GM12878 (cell line): ENCODE data around the gene MKX. TPM values are rescaled to one million over a fixed set of nuclear protein-coding genes. Genes with fewer than 3 reads are reported as not detected.

Source experiments
- ATAC-seq: fragments of 200-7000 bp; cut with Tn5 transposase; 3 replicates; pipeline ENCODE4 v1.9.1; 2020; ENCODE audit warnings: mild to moderate bottlenecking, moderate library complexity
- BruUV-seq: library from RNA; stranded (reverse); fragments of 400-500 nt; replicated peaks from 2 replicates; lab custom pipeline; 2021; lab: Mats Ljungman, UMichigan
- CTCF ChIA-PET: fragments of 300-600 bp; sonication (Branson Sonifier 250); formaldehyde crosslinking; extraction: SDS; loops from one replicate; lab custom pipeline; 2021; ENCODE audit warnings: inconsistent platforms; lab: Yijun Ruan, JAX
- POLR2A ChIA-PET: fragments of 350-600 bp; formaldehyde crosslinking; extraction: SDS; loops from one replicate; lab custom pipeline; 2021; ENCODE audit warnings: inconsistent platforms; lab: Charles Lee
- RAD21 ChIA-PET: fragments of 300-600 bp; sonication (Branson Sonifier 250); formaldehyde crosslinking; loops from one replicate; lab custom pipeline; 2023; ENCODE audit warnings: antibody characterized with exemption; ENCODE audit not compliant: unreplicated experiment; lab: Charles Lee
- SMC1A ChIA-PET: fragments of 300-600 bp; sonication (Branson Sonifier 250); formaldehyde crosslinking; loops from one replicate; lab custom pipeline; 2023; ENCODE audit not compliant: unreplicated experiment, uncharacterized antibody; lab: Charles Lee
- DNase-seq: peaks from one replicate; pipeline ENCODE4 v3.0.0-alpha.2; 2011; ENCODE audit warnings: low read depth, low spot score
- FAIRE-seq: peaks from 3 replicates; lab custom pipeline; 2011; peaks lifted over from hg19 to GRCh38; lab: Jason Lieb, UNC
- H2AFZ ChIP-seq: 2 replicates; pipeline ENCODE4 v1.6.0; 2011; ENCODE audit warnings: low read depth, low read length, control low read depth; ENCODE audit not compliant: control insufficient read depth
- H3K27ac ChIP-seq: 2 replicates; pipeline ENCODE4 v1.5.1; 2011; ENCODE audit warnings: control low read depth; ENCODE audit not compliant: control insufficient read depth, insufficient read depth
- H3K27me3 ChIP-seq, 2 experiments: replicated peaks in 1 of 2; 2 replicates each; pipeline versions ENCODE4 v1.6.0 to v1.6.1; 2011; ENCODE audit warnings: low read length in 1 of 2; ENCODE audit not compliant: control insufficient read depth in 2 of 2, insufficient read depth in 2 of 2
- H3K36me3 ChIP-seq, 2 experiments: 2 replicates each; pipeline ENCODE4 v1.5.1; 2011; ENCODE audit warnings: low read length in 1 of 2; ENCODE audit not compliant: control insufficient read depth in 2 of 2, insufficient read depth in 2 of 2
- H3K4me1 ChIP-seq: 2 replicates; pipeline ENCODE4 v1.6.1; 2011; ENCODE audit warnings: mild to moderate bottlenecking, low read length, moderate library complexity, mixed read lengths; ENCODE audit not compliant: control insufficient read depth, insufficient read depth
- H3K4me2 ChIP-seq: 2 replicates; pipeline ENCODE4 v1.6.0; 2011; ENCODE audit warnings: control low read depth; ENCODE audit not compliant: control insufficient read depth, insufficient read depth
- H3K4me3 ChIP-seq: fragments of 200-600 bp; sonication (generic); 2 replicates; pipeline ENCODE4 v1.5.1; 2016
- H3K79me2 ChIP-seq: 2 replicates; pipeline ENCODE4 v1.6.0; 2011; ENCODE audit warnings: low read length; ENCODE audit not compliant: control insufficient read depth, insufficient read depth
- H3K9ac ChIP-seq: 2 replicates; pipeline ENCODE4 v1.8.0; 2011; ENCODE audit warnings: low read length, control low read depth, mixed read lengths; ENCODE audit not compliant: control insufficient read depth, insufficient read depth
- H3K9me3 ChIP-seq: replicated peaks from 3 replicates; pipeline ENCODE4 v1.5.1; 2011; ENCODE audit warnings: mild to moderate bottlenecking, low read length; ENCODE audit not compliant: control insufficient read depth, insufficient read depth
- H4K20me1 ChIP-seq: 2 replicates; pipeline ENCODE4 v1.6.0; 2011; ENCODE audit not compliant: control insufficient read depth, insufficient read depth
- BCL11A ChIP-seq: IDR thresholded peaks from 2 replicates; pipeline ENCODE4 v1.6.1; 2011; ENCODE audit warnings: low read depth, low read length
- ESRRA ChIP-seq: IDR thresholded peaks from 2 replicates; pipeline ENCODE4 v1.6.1; 2012; ENCODE audit warnings: mild to moderate bottlenecking, low read length, improper control_type of control experiment
- HDAC2 ChIP-seq: fragments of 200-600 bp; sonication (generic); IDR thresholded peaks from 2 replicates; pipeline ENCODE4 v1.6.1; 2017
- HDAC6 ChIP-seq: fragments of 200-600 bp; sonication (generic); IDR thresholded peaks from one replicate; pipeline ENCODE4 v1.8.0; 2017; ENCODE audit warnings: antibody characterized with exemption; ENCODE audit not compliant: unreplicated experiment
- KDM1A ChIP-seq: fragments of 200-600 bp; sonication (generic); IDR thresholded peaks from 2 replicates; pipeline ENCODE4 v1.6.1; 2016; ENCODE audit warnings: borderline replicate concordance
- LARP7 ChIP-seq: fragments of 450-650 bp; IDR thresholded peaks from 2 replicates; pipeline ENCODE4 v1.6.1; 2017; ENCODE audit warnings: mild to moderate bottlenecking
- MTA3 ChIP-seq: IDR thresholded peaks from 2 replicates; pipeline ENCODE4 v1.6.1; 2012; ENCODE audit warnings: low read length, inconsistent platforms, borderline replicate concordance
- NR2F1 ChIP-seq: fragments of 450-650 bp; conservative IDR thresholded peaks from 2 replicates; pipeline ENCODE4 v1.6.1; 2017; ENCODE audit warnings: mild to moderate bottlenecking
- PML ChIP-seq: IDR thresholded peaks from 2 replicates; pipeline ENCODE4 v1.6.1; 2012; ENCODE audit warnings: low read length, inconsistent platforms
- POLR2A ChIP-seq: IDR thresholded peaks from 2 replicates; pipeline ENCODE4 v1.6.1; 2011; ENCODE audit warnings: low read depth, mild to moderate bottlenecking, low read length
- RAD21 ChIP-seq: IDR thresholded peaks from 2 replicates; pipeline ENCODE4 v1.6.1; 2011; ENCODE audit warnings: mild to moderate bottlenecking, low read depth, low read length, moderate library complexity; ENCODE audit not compliant: insufficient read depth
- RUNX3 ChIP-seq: IDR thresholded peaks from 2 replicates; pipeline ENCODE4 v1.6.1; 2012; ENCODE audit warnings: low read length, inconsistent platforms
- SMAD5 ChIP-seq: IDR thresholded peaks from 2 replicates; pipeline ENCODE4 v1.6.1; 2016; ENCODE audit warnings: antibody characterized with exemption, low read depth
- TAF1 ChIP-seq: IDR thresholded peaks from 2 replicates; pipeline ENCODE4 v1.6.1; 2011; ENCODE audit warnings: mild to moderate bottlenecking, low read depth, low read length, borderline replicate concordance
- ZBTB11 ChIP-seq: fragments of 450-650 bp; formaldehyde crosslinking; IDR thresholded peaks from 2 replicates; pipeline ENCODE4 v1.5.0; 2022; ENCODE audit warnings: mild to moderate bottlenecking, missing genetic modification characterization
- ZNF384 ChIP-seq: IDR thresholded peaks from 2 replicates; pipeline ENCODE4 v1.6.1; 2012; ENCODE audit warnings: low read depth, mild to moderate bottlenecking, low read length, improper control_type of control experiment, borderline replicate concordance
- ZNF622 ChIP-seq: fragments of 450-650 bp; IDR thresholded peaks from 2 replicates; pipeline ENCODE4 v1.6.1; 2017; ENCODE audit warnings: mild to moderate bottlenecking, inconsistent platforms
- WGBS: methylation state at CpG from one replicate; pipeline ENCODE4 v1.1.6; 2016; ENCODE audit warnings: low lambda C conversion rate; ENCODE audit not compliant: insufficient replicate concordance, insufficient coverage; ENCODE audit errors: missing lambda C conversion rate; 5-methylcytosine and 5-hydroxymethylcytosine counted together
- in situ Hi-C: fragments of 300-500 bp; cut with MboI; formaldehyde crosslinking; loops from 9 replicates; pipeline ENCODE4 v1.14.3; 2018; ENCODE audit warnings: mixed read lengths
- intact Hi-C: fragments of 100-400 bp; cut with micrococcal nuclease; formaldehyde crosslinking; loops from one replicate; pipeline ENCODE4 v1.14.2; 2022; ENCODE audit not compliant: unreplicated experiment
- polyA plus RNA-seq, 11 experiments: library from polyadenylated mRNA; depleted of rRNA in 4 of 11; unstranded in 6 of 11; stranded (reverse) in 5 of 11; fragments of >200 nt; fragmentation: Nextera tagmentation in 4 of 11; fragmentation: Illumina TruSeq in 1 of 11; extraction: Ambion mirVana in 4 of 11; extraction: Trizol in 1 of 11; gene quantifications; 1 replicate in 1 of 11; 2 replicates in 10 of 11; pipeline versions ENCODE4 v1.2.1 to v1.2.3, GENCODE V29; 2011 to 2016; ENCODE audit warnings: inconsistent platforms in 2 of 11, missing spikeins in 2 of 11, low read depth in 1 of 11
- total RNA-seq, 4 experiments: library from RNA; depleted of rRNA in 3 of 4; stranded (reverse); fragments of >200 nt in 3 of 4; fragmentation: Illumina TruSeq in 1 of 4; extraction: Trizol in 1 of 4; gene quantifications; 2 replicates each; pipeline versions ENCODE4 v1.2.1 to v1.2.3, GENCODE V29; 2013 to 2021

Gene MKX
- total and polyA plus RNA-seq, 10 of the 15 experiments (the other 5 are each of a cell fraction or from before 2014, with no cell fraction given) = not detected

- no peaks in the 10 kb centered on the region for H3K4me1 ChIP-seq
- TF ChIP-seq MTA3 (no peak), LARP7 (no peak)
- TF ChIP-seq, all 136 proteins: peak for 0
- ATAC-seq = no peak
- H3K27me3 ChIP-seq = no peaks in the 10 kb centered on the region
- H3K9ac ChIP-seq = no peak overlapping the region
- CTCF ChIA-PET = interaction anchor here (2.3 kb wide), 1 partner anchor 213 kb away, joined by 8 read pairs; no protein-coding TSS in a partner anchor
- RAD21 ChIA-PET = interaction anchor here (1.1 kb wide), 1 partner anchor 213 kb away, joined by 3 read pairs; no protein-coding TSS in a partner anchor
- in situ Hi-C loops = loop anchor here (5.0 kb wide), 1 partner anchor 101 kb away; no protein-coding TSS in a partner anchor
- H3K36me3 ChIP-seq = no peaks in the 10 kb centered on the region
- H4K20me1 ChIP-seq = no peaks in the 10 kb centered on the region
- no peaks in the 10 kb centered on the region for H3K79me2 ChIP-seq
- DNase-seq = no peak
- no peak overlapping the region for H3K27ac ChIP-seq
- no peak overlapping the region for H3K4me3 ChIP-seq
- SMC1A ChIA-PET = interaction anchor here (1.8 kb wide), 1 partner anchor 521 kb away, joined by 4 read pairs; no protein-coding TSS in a partner anchor
- intact Hi-C loops = loop anchor here (5.0 kb wide), 2 partner anchors 211 to 286 kb away; no protein-coding TSS in a partner anchor
- no peak overlapping the region for H3K4me2 ChIP-seq
- H3K9me3 ChIP-seq = no peaks in the 10 kb centered on the region
- no peak overlapping the region for H2AFZ ChIP-seq
- WGBS = 35% methylated on average over 7 of the region's 7 CpGs
- no peak for FAIRE-seq
- POLR2A ChIA-PET = no interaction called here
- BruUV-seq = no TSS peak
These were observed 86.8 kb downstream of the MKX start for GRCh38 chr10:27658788-27659187.

GRCh38 chr10:27655296-27655695 is 90.3 kb downstream of the MKX start:
- H3K27me3 ChIP-seq = no peaks in the 10 kb centered on the region
- H3K79me2 ChIP-seq = no peaks in the 10 kb centered on the region
- no peaks in the 10 kb centered on the region for H4K20me1 ChIP-seq
- H3K27ac ChIP-seq = no peak overlapping the region
- ChIA-PET CTCF (interaction anchor here (1.1 to 1.5 kb wide), 3 partner anchors 93 to 209 kb away, joined by 3 to 4 read pairs (median 4); no protein-coding TSS in a partner anchor), SMC1A (no interaction called here), RAD21 (interaction anchor here (1.0 to 1.4 kb wide), 2 partner anchors 97 to 208 kb away, joined by 3 to 4 read pairs; no protein-coding TSS in a partner anchor), POLR2A (no interaction called here)
- no peak overlapping the region for H3K9ac ChIP-seq
- no peaks in the 10 kb centered on the region for H3K36me3 ChIP-seq
- DNase-seq = no peak
- WGBS = 11% methylated on average over 4 of the region's 4 CpGs
- ATAC-seq = no peak
- H3K4me3 ChIP-seq = no peak overlapping the region
- no peak overlapping the region for H2AFZ ChIP-seq
- in situ Hi-C loops = loop anchor here (5.0 kb wide), 1 partner anchor 98 kb away; no protein-coding TSS in a partner anchor
- intact Hi-C loops = loop anchor here (5.0 kb wide), 2 partner anchors 208 to 283 kb away; no protein-coding TSS in a partner anchor
- no peak overlapping the region for H3K4me2 ChIP-seq
- H3K9me3 ChIP-seq = no peaks in the 10 kb centered on the region
- no peaks in the 10 kb centered on the region for H3K4me1 ChIP-seq
- BruUV-seq = no TSS peak
- no peak for FAIRE-seq
- TF ChIP-seq ZNF622 = no peak
- TF ChIP-seq ESRRA = no peak
- no peak for TF ChIP-seq NR2F1
- no peak for TF ChIP-seq POLR2A
- no peak for TF ChIP-seq TAF1
- no peak for TF ChIP-seq ZNF384
- no peak for TF ChIP-seq PML
- no peak for TF ChIP-seq SMAD5
- TF ChIP-seq KDM1A = no peak
- TF ChIP-seq HDAC6 = no peak
- no peak for TF ChIP-seq RAD21
- TF ChIP-seq ZBTB11 (CRISPR knock-in tag) = no peak
- TF ChIP-seq RUNX3 = no peak
- TF ChIP-seq HDAC2 = no peak
- TF ChIP-seq BCL11A = no peak
